ENCODE results near the gene PRELID1. TPM values are rescaled to one million over a fixed set of nuclear protein-coding genes. Genes with fewer than 3 reads are reported as not detected.

Gene PRELID1
- total RNA-seq, 1 donor from 2014 or later, result 88.2 TPM

DNA sequence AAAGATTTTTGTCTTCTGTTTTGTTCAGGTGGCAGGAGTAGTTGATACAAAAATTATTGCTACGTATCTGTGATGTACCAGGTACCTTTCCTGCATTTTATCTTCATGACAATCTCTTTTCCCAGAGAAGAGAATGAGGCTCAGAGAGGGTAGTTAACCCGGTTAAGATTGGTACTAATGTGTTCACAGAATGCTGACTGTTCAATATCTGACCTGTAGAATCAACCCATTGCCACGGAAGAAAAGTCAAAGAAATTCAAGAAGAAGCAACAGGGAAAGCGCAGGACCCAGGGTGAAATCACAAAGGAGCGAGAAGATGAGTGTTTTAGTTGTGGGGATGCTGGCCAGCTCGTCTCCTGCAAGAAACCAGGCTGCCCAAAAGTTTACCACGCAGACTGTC, 11.9 kb upstream of the PRELID1 start:
- peaks cover 7% of the 10 kb centered on the region for H3K27me3 Mint-ChIP-seq (ENCODE audit: unreplicated experiment)
- DNase-seq, result no peak
- H3K36me3 Mint-ChIP-seq (ENCODE audit: unreplicated experiment), result peaks cover 5% of the 10 kb centered on the region
- no peak overlapping the region for H3K27ac Mint-ChIP-seq (ENCODE audit: unreplicated experiment)
- TF ChIP-seq, protein P1, sequence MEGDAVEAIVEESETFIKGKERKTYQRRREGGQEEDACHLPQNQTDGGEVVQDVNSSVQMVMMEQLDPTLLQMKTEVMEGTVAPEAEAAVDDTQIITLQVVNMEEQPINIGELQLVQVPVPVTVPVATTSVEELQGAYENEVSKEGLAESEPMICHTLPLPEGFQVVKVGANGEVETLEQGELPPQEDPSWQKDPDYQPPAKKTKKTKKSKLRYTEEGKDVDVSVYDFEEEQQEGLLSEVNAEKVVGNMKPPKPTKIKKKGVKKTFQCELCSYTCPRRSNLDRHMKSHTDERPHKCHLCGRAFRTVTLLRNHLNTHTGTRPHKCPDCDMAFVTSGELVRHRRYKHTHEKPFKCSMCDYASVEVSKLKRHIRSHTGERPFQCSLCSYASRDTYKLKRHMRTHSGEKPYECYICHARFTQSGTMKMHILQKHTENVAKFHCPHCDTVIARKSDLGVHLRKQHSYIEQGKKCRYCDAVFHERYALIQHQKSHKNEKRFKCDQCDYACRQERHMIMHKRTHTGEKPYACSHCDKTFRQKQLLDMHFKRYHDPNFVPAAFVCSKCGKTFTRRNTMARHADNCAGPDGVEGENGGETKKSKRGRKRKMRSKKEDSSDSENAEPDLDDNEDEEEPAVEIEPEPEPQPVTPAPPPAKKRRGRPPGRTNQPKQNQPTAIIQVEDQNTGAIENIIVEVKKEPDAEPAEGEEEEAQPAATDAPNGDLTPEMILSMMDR (IDR thresholded peaks at IDR 0.05; ENCODE audit: partially characterized antibody, unreplicated experiment), result no peak
- peaks cover 4% of the 10 kb centered on the region for H3K4me1 Mint-ChIP-seq (ENCODE audit: low read depth, unreplicated experiment)
- no peak overlapping the region for H3K4me3 Mint-ChIP-seq (ENCODE audit: unreplicated experiment)
- peaks cover 6% of the 10 kb centered on the region for H3K9me3 Mint-ChIP-seq (ENCODE audit: unreplicated experiment)

DNA sequence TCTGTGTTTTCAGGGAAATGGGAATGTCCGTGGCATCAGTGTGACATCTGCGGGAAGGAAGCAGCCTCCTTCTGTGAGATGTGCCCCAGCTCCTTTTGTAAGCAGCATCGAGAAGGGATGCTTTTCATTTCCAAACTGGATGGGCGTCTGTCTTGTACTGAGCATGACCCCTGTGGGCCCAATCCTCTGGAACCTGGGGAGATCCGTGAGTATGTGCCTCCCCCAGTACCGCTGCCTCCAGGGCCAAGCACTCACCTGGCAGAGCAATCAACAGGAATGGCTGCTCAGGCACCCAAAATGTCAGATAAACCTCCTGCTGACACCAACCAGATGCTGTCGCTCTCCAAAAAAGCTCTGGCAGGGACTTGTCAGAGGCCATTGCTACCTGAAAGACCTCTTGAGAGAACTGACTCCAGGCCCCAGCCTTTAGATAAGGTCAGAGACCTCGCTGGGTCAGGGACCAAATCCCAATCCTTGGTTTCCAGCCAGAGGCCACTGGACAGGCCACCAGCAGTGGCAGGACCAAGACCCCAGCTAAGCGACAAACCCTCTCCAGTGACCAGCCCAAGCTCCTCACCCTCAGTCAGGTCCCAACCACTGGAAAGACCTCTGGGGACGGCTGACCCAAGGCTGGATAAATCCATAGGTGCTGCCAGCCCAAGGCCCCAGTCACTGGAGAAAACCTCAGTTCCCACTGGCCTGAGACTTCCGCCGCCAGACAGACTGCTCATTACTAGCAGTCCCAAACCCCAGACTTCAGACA, 9.6 kb upstream of the PRELID1 start:
- Mint-ChIP-seq H3K27me3 (ENCODE audit: unreplicated experiment) (peaks cover 10% of the 10 kb centered on the region), H3K36me3 (ENCODE audit: unreplicated experiment) (peaks cover 5% of the 10 kb centered on the region), H3K27ac (ENCODE audit: unreplicated experiment) (no peak overlapping the region), H3K4me1 (ENCODE audit: low read depth, unreplicated experiment) (peaks cover 4% of the 10 kb centered on the region), H3K9me3 (ENCODE audit: unreplicated experiment) (peaks cover 6% of the 10 kb centered on the region), H3K4me3 (ENCODE audit: unreplicated experiment) (no peak overlapping the region)
- TF ChIP-seq, protein P1 (IDR thresholded peaks at IDR 0.05; ENCODE audit: partially characterized antibody, unreplicated experiment), result no peak
- no peak for DNase-seq

DNA sequence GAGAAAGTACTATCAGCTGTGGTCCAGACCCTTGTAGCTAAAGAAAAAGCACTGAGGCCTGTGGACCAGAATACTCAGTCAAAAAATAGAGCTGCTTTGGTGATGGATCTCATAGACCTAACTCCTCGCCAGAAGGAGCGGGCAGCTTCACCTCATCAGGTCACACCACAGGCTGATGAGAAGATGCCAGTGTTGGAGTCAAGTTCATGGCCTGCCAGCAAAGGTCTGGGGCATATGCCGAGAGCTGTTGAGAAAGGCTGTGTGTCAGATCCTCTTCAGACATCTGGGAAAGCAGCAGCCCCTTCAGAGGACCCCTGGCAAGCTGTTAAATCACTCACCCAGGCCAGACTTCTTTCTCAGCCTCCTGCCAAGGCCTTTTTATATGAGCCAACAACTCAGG, 9.0 kb upstream of the PRELID1 start:
- Mint-ChIP-seq H3K9me3 (ENCODE audit: unreplicated experiment) (peaks cover 6% of the 10 kb centered on the region), H3K4me1 (ENCODE audit: low read depth, unreplicated experiment) (peaks cover 6% of the 10 kb centered on the region), H3K27ac (ENCODE audit: unreplicated experiment) (no peak overlapping the region), H3K36me3 (ENCODE audit: unreplicated experiment) (peaks cover 5% of the 10 kb centered on the region), H3K27me3 (ENCODE audit: unreplicated experiment) (peaks cover 11% of the 10 kb centered on the region), H3K4me3 (ENCODE audit: unreplicated experiment) (no peak overlapping the region)
- DNase-seq, result no peak
- TF ChIP-seq, protein P1 (IDR thresholded peaks at IDR 0.05; ENCODE audit: partially characterized antibody, unreplicated experiment), result no peak

DNA sequence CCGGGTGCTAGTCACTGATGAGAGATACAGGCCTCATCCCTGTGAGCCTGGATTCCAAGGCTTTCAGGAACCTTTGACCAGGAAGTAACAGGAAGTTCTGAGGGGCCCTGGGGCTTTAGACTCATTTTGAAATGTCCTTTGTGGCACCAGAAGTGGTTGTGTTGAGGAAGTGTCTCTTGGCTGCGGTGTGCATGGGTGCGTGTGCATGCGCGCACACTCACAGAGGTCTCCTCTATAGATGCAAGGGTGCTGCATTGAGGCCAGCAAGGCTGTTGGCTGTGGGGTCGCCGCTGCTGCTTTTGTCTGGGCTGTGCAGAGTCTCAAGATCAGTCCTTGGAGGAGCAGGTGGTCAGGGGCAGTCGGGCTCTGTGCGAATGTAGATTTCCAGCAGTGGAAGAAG, 7.7 kb upstream of the PRELID1 start:
- H3K27me3 Mint-ChIP-seq (ENCODE audit: unreplicated experiment), result peaks cover 15% of the 10 kb centered on the region
- TF ChIP-seq, protein P1 (IDR thresholded peaks at IDR 0.05; ENCODE audit: partially characterized antibody, unreplicated experiment), result no peak
- peak overlapping the region; percentile 48 for H3K27ac Mint-ChIP-seq (ENCODE audit: unreplicated experiment)
- DNase-seq, result no peak
- H3K36me3 Mint-ChIP-seq (ENCODE audit: unreplicated experiment), result peaks cover 5% of the 10 kb centered on the region
- H3K9me3 Mint-ChIP-seq (ENCODE audit: unreplicated experiment), result peaks cover 10% of the 10 kb centered on the region
- peaks cover 7% of the 10 kb centered on the region for H3K4me1 Mint-ChIP-seq (ENCODE audit: low read depth, unreplicated experiment)
- H3K4me3 Mint-ChIP-seq (ENCODE audit: unreplicated experiment), result no peak overlapping the region

DNA sequence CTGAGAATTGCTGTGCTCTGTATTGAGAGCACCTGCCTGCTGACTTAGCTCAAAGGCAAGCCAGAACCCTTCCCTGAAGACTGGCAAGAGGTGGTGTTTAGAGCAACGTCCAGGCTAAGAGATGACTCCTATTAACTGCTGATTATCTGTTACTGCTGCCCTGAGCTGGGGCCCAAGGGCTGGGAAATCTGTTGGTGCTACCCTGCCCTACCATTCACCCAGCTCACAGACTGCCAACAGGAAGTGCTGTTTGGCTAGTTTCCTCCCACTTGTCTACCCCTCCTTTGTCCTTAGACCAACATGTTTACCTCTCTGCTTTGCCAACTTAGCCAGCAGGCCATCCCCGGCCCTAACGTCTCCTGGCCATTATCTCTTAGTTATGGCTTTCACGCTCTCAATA, 7.0 kb upstream of the PRELID1 start:
- Mint-ChIP-seq H3K4me3 (ENCODE audit: unreplicated experiment) (no peak overlapping the region), H3K27ac (ENCODE audit: unreplicated experiment) (peak overlapping the region; percentile 44), H3K9me3 (ENCODE audit: unreplicated experiment) (peaks cover 12% of the 10 kb centered on the region), H3K27me3 (ENCODE audit: unreplicated experiment) (peaks cover 18% of the 10 kb centered on the region), H3K4me1 (ENCODE audit: low read depth, unreplicated experiment) (peaks cover 7% of the 10 kb centered on the region), H3K36me3 (ENCODE audit: unreplicated experiment) (peaks cover 5% of the 10 kb centered on the region)
- TF ChIP-seq, protein P1 (IDR thresholded peaks at IDR 0.05; ENCODE audit: partially characterized antibody, unreplicated experiment), result no peak
- DNase-seq, result no peak

Measured in glutamatergic neuron (in vitro differentiated cells).